Choroid plexus epithelial cell (primary cell): ENCODE measurements around the gene TFF1.

Experiments
- DNase-seq: peaks from one replicate; pipeline ENCODE4 v3.0.0-alpha.2; 2010; ENCODE audit warnings: low read depth
- H3K4me3 ChIP-seq: 2 replicates; pipeline ENCODE4 v1.5.1; 2011; ENCODE audit warnings: low read depth, mild to moderate bottlenecking, control low read depth, low read length, moderate library complexity
- CTCF ChIP-seq: conservative IDR thresholded peaks from 2 replicates; pipeline ENCODE4 v1.5.1; 2011; ENCODE audit warnings: low read depth, mild to moderate bottlenecking, control low read depth, inconsistent platforms, low read length, moderate library complexity

The TFF1 gene

GRCh38 chr21:42398436-42399028 is 32.2 kb upstream of the TFF1 start:
- no peak overlapping the region for H3K4me3 ChIP-seq
- no peak for DNase-seq
- TF ChIP-seq CTCF, result no peak

DNA sequence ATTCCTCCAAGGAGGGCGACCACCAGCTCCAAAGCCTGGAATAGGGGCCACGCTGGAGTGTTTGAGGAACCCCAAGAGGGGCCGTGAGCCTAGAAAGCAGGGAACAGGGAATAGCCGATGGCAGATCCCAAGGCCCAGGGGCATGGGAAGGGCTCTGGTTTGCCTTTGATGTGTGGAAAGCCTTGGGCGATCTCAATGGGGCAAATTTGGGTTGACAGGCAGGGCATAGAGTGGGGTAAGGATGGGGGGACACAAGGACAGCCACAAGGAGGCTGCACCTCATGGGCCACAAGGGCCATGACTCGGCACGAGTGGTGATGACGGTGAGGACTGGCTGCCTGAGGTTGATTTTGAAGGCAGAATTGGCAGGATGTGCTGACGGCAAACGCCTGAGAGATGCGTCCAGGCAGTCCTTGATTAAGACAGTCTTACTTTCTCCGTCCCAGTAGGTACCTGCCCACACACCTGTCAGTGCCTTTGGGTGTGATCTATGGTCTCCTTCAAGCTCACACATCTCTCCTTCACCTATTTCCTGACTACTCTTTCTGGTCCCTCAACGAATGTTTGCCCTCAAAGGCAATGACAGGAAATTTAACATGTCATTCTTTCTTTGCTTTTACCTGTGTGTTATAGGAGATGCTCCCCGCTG is 31.5 kb upstream of the TFF1 start:
- no peak for DNase-seq
- H3K4me3 ChIP-seq, result no peak overlapping the region
- no peak for TF ChIP-seq CTCF

DNA sequence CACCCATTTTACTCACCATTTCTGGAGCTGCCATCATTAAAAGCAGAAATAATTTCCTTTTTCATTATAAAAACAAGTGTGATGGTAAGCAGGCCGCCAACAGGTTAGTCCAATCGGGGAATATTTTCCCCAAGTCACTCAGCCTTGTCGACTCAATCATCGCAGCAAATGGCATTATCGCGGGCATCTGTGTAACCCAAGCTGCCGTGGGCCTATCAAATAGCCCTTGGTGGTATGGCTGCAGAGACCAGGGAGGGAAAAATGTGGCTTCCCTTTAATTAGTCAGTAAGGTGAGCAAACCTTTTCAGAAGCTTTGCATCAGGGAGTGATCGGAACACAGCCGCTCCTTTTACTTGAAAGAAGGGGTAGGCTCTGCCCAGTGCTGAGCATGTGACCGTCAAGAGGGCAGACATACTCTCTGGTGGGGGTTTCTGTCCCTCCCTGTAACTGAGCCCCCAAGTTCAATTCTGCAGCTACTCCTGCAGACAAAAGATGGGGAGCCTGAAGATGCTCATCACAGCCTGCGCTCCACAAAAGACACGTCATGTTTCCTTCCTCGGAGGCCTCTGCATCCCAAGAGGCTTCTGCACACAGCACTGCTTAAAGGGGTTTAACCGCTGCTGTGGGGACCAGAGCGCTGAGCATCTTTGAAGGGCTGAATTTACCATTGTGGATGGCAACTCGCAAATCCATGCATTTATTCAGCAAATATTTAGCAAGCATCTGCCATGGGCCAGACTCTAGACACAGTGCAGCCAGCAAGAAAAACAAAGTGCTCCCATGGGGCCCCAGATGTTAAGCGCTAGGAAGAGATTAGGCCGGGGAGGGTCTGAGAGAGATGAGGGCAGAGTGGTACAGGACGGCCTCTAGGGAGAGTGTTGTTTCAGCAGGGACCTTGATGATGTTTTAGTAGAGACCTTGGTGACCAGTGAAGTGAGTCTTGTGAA is 30.7 kb upstream of the TFF1 start:
- no peak for DNase-seq

GRCh38 chr21:42395905-42396651 is 29.7 kb upstream of the TFF1 start, which contains the start of gene TMPRSS3:
TSS of gene TMPRSS3 (minus strand) at chr21:42396052. CDS start at chr21:42395417, 635 bp downstream.
- H3K4me3 ChIP-seq, result no peak within 1 kb of the TSS
- DNase-seq, result no peak
- TF ChIP-seq CTCF, result no peak

More for the DNA sequence above, 30.7 kb upstream of the TFF1 start:
- H3K4me3 ChIP-seq, result no peak overlapping the region
- TF ChIP-seq CTCF, result no peak

DNA sequence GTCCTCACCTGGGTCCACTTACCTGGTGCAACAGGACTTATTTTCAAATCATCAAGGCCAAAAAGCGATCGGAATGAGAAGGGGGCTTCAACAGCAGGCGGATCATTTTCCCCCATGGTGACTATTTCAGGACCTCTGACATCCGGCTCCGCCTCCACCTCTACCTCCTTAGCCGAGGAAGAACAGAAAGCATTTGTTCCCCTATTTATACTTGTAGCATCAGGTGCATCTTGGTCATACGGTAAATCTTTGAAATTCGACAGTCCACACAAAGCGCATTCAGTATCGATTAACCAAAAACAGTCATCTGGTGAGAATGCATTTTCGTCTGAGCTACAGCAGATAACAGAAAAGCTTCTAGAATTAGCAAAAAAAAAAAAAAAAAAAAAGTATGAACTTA is 29.0 kb upstream of the TFF1 start:
- no peak overlapping the region for H3K4me3 ChIP-seq
- TF ChIP-seq CTCF, result no peak
- no peak for DNase-seq

DNA sequence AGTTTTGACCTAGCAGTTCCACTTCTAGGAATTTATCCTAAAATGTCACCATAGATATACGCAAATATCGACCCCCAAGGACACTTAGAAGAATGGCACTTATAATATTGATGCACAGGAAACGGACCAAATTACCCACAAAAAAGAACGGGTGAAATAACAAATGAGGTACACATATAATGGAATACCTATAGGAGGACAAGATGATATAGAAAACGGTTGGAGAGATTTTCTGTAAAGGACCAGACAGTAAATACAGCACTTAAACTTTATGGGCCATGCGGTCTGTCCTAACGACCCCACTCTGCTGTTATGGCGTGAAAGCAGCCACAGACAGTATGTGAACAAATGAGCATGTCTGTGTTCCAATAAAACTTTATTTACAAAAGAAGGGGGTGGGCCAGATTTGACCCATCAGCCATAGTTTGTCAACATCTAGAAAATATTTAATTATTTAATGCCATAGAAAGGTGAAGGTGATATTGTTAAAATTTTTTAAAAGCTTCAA is 27.2 kb upstream of the TFF1 start:
- TF ChIP-seq CTCF, result no peak
- no peak for DNase-seq
- no peak overlapping the region for H3K4me3 ChIP-seq
